Activated CD4-positive, alpha-beta T cell treated with anti-CD3 and anti-CD28 coated beads, Interleukin-2, amount 10 ng/mL, durations not matched to agents 7 days and 5 days (primary cell): ENCODE results near the gene MKNK1. TPM values are rescaled to one million over a fixed set of nuclear protein-coding genes. Genes with fewer than 3 reads are reported as not detected.

Experiments used
- CTCF ChIA-PET: fragments of 350-600 bp; sonication (Branson Sonifier 250); formaldehyde crosslinking; loops from one replicate; lab custom pipeline; 2021; ENCODE audit warnings: antibody characterized with exemption; lab: Charles Lee
- POLR2A ChIA-PET: fragments of 350-600 bp; sonication (Branson Sonifier 250); formaldehyde crosslinking; loops from one replicate; lab custom pipeline; 2021; ENCODE audit warnings: antibody characterized with exemption; lab: Charles Lee
- DNase-seq: peaks from one replicate; pipeline ENCODE4 v3.0.0-alpha.2; 2020
- H3K27ac Mint-ChIP-seq: one replicate; pipeline ENCODE4 v1.8.0; 2021; ENCODE audit warnings: mild to moderate bottlenecking, moderate library complexity, mixed read lengths
- H3K27me3 Mint-ChIP-seq: one replicate; pipeline ENCODE4 v1.8.0; 2021; ENCODE audit warnings: mixed read lengths
- H3K36me3 Mint-ChIP-seq: one replicate; pipeline ENCODE4 v1.8.0; 2021; ENCODE audit warnings: low read depth, mixed read lengths
- H3K4me1 Mint-ChIP-seq: one replicate; pipeline ENCODE4 v1.8.0; 2021; ENCODE audit warnings: mixed read lengths
- H3K4me3 Mint-ChIP-seq: one replicate; pipeline ENCODE4 v1.8.0; 2021; ENCODE audit warnings: mild to moderate bottlenecking, moderate library complexity, mixed read lengths
- H3K9me3 Mint-ChIP-seq: one replicate; pipeline ENCODE4 v1.8.0; 2021; ENCODE audit warnings: mixed read lengths
- total RNA-seq, 2 experiments: library from RNA; stranded (reverse); gene quantifications; one replicate each; pipeline ENCODE4 v1.2.3, GENCODE V29; 2021

The MKNK1 gene
- total RNA-seq, 2 experiments from 2014 or later = 58.2 to 63.3 TPM

DNA sequence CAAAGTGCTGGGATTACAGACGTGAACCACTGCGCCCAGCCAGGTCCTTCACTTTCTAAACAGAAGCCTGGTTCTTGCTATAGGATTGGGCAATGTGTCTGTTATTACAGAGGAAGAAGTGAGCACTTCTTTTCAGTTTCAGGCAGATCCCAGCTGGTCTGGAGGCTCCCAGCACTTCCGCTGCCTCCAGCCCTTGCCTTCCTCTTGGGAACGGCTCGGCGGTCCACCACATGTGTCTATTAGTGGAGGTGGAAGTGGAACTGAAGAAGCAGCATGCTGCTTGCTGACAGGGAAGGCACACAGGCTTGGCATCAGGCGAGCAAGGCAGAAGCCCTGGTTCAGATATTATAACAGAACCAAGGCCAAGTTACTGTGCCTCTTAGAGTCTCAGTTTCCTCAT lies 17.0 kb downstream of the MKNK1 start:
- Mint-ChIP-seq H3K27ac (no peak overlapping the region), H3K27me3 (no peaks in the 10 kb centered on the region), H3K36me3 (peaks cover 67% of the 10 kb centered on the region), H3K4me3 (no peak overlapping the region), H3K9me3 (peaks cover 8% of the 10 kb centered on the region), H3K4me1 (peaks cover 33% of the 10 kb centered on the region)
- ChIA-PET CTCF (no interaction called here), POLR2A (no interaction called here)
- DNase-seq = no peak

DNA sequence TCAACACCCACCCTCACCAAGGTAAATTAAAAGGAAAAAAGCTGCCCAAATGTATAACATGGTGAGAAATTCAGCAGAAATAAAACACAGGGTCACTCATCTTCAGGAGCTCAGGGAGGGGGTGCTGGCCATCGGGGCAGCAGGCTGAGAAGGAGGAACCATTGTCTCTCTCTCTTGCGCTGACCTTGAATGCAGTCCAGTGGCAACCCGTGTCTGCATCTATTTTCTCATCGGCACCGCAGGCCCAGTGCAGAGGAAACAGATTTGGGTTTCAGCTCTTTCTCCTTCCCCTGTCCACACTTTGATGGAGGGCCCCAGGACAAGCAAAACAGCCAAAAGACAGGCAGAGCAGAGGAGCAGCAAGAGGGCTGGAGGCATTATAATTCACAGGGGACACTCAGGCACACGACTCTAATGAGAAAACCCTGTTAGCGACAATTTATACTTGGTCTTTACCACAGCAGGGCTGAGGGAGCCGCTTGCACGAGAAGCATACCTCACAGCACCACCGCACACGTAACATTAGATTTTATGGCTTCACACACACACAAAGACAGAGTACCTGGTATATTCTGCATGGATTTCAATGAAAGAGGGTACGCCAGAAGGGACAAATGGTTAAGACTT lies 18.6 kb downstream of the MKNK1 start:
- Mint-ChIP-seq H3K27ac (no peak overlapping the region), H3K9me3 (peaks cover 8% of the 10 kb centered on the region), H3K27me3 (no peaks in the 10 kb centered on the region), H3K4me1 (peaks cover 40% of the 10 kb centered on the region), H3K36me3 (peaks cover 64% of the 10 kb centered on the region), H3K4me3 (no peak overlapping the region)
- ChIA-PET POLR2A (no interaction called here), CTCF (no interaction called here)
- no peak for DNase-seq

DNA sequence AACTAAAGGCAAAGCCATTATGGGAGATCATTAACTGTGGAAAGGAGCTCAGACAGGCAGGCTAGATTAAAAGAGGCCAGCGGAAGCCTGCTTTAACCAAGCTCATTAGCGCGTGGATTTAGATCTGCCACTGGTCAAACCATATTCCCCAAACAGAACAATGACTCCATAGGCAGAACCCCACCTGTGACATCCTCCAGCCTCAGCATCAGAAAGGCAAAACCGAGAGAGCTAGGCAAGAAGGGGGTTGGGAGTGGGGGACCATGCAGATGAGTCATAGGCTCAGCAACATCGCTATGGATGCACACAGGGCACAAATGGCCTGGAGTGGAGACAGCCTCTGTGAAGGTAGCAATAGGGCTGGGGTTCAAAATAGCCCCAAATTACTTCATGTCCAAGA lies 20.6 kb downstream of the MKNK1 start:
- CTCF ChIA-PET = interaction anchor here (0.9 to 3.2 kb wide), 3 partner anchors 12 to 141 kb away, joined by 3 to 12 read pairs (median 6); partner anchors contain the start of gene MKNK1
- peaks cover 61% of the 10 kb centered on the region for H3K36me3 Mint-ChIP-seq
- no peak for DNase-seq
- H3K4me3 Mint-ChIP-seq = no peak overlapping the region
- H3K9me3 Mint-ChIP-seq = no peaks in the 10 kb centered on the region
- no peak overlapping the region for H3K27ac Mint-ChIP-seq
- POLR2A ChIA-PET = no interaction called here
- H3K27me3 Mint-ChIP-seq = no peaks in the 10 kb centered on the region
- H3K4me1 Mint-ChIP-seq = peaks cover 50% of the 10 kb centered on the region

DNA sequence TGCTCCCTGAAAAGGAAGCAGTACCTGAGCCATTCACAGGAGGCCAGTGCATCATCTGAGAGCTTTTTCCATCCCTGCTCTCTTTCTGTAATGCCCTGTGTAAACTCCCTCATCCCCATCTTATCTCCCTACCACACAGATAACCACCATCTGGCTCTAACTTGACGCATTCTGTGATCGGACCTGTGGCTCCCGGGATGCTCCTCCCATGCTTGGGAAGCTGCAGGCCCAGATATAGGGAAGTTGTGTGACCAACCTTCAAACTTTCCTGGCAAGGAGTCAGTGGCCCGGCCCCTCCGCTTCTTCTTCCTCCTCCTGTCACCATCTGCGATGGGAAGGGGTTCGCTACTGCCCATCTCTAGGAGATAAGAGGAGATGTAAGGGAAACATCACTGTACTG lies 21.1 kb downstream of the MKNK1 start:
- CTCF ChIA-PET = interaction anchor here (0.7 to 3.5 kb wide), 5 partner anchors 8 to 142 kb away, joined by 3 to 16 read pairs (median 6); partner anchors contain the start of gene MKNK1
- POLR2A ChIA-PET = no interaction called here
- Mint-ChIP-seq H3K4me3 (no peak overlapping the region), H3K36me3 (peaks cover 65% of the 10 kb centered on the region), H3K27ac (peak overlapping the region; percentile 72), H3K27me3 (no peaks in the 10 kb centered on the region), H3K9me3 (no peaks in the 10 kb centered on the region), H3K4me1 (peaks cover 53% of the 10 kb centered on the region)
- DNase-seq = no peak

DNA sequence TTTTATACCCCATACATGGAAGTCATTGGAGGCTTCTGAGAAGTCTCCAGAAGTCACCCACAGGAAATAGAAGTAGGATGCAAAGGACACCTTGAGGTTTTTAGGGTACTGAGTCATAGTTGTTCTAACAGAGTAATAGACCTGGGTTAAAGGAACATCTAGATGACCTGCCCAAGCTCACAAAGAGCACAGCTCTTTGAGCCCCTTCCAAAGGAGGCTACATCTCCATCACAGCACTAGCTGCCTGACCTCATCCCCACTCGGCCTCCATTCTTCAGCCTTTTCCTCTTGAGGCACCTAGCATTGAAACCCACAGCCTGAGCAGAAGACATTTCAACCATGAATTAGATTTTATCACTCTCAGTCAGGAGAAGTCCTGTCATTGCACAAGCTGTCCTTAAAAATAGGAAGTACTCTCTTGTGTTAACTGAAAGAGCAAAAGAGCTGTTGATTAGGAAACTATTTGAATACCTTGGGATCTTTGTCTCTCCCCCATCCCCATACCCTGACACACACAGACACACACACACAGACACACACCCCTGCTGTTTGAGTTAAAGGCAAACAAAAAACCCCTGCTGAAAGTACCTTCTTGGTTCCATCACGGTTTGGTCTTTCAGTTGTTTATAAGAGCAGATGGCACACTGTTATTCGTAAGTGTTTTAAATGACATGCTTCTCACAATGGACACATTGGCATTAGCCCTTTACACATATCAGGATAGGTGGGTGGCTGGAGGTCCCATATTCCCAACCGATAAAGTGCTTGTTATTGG lies 22.2 kb downstream of the MKNK1 start:
- peak; percentile 47 for DNase-seq
- Mint-ChIP-seq H3K27me3 (no peaks in the 10 kb centered on the region), H3K4me1 (peaks cover 54% of the 10 kb centered on the region), H3K4me3 (peak overlapping the region; percentile 63), H3K9me3 (no peaks in the 10 kb centered on the region), H3K36me3 (peaks cover 65% of the 10 kb centered on the region), H3K27ac (peak overlapping the region; percentile 96)
- POLR2A ChIA-PET = interaction anchor here (0.6 to 1.3 kb wide), 3 partner anchors 21 to 26 kb away, joined by 3 to 5 read pairs (median 4); partner anchors contain the start of gene MKNK1
- CTCF ChIA-PET = interaction anchor here (0.6 to 3.5 kb wide), 6 partner anchors 9 to 141 kb away, joined by 3 to 16 read pairs (median 4); partner anchors contain the start of genes ATPAF1 and MKNK1

DNA sequence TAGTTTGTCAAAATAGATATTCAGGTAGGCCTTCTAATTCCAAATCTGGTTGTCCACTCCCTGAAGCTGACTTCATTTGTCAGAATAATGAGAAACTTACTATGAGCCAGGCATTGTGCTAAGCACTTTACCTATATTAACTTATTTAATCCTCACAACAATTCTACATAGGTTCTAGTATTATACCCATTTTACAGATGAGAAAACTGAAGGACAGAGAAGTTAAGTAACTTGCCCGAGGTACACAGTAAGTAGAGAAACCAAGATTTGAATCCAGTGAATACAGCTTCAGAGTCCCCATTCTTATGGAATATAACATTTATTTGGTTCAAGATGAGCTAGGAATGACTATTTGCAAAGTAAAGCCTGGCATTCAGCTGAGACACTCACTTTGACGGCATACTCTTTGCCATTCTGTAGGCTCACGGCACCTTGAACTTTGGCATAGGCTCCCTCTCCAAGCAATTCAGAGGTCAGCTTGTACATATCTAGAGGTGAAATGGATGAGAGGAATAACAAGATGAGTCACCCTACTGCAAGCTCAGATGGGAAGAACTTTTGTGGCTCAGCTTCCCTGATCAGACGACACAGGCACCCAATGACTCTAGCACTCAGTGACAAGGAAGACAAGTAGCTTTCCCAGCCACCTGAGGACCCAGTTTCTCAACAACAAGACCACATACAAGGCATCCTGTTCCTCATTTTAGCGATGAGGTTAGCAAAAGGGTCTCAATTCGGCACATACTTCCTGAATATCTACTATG lies 23.7 kb downstream of the MKNK1 start:
- H3K4me1 Mint-ChIP-seq = peaks cover 54% of the 10 kb centered on the region
- DNase-seq = no peak
- H3K4me3 Mint-ChIP-seq = no peak overlapping the region
- CTCF ChIA-PET = interaction anchor here (0.6 to 3.5 kb wide), 5 partner anchors 10 to 124 kb away, joined by 3 to 16 read pairs (median 4); no protein-coding TSS in a partner anchor
- H3K27ac Mint-ChIP-seq = peak overlapping the region; percentile 72
- POLR2A ChIA-PET = no interaction called here
- H3K27me3 Mint-ChIP-seq = no peaks in the 10 kb centered on the region
- no peaks in the 10 kb centered on the region for H3K9me3 Mint-ChIP-seq
- H3K36me3 Mint-ChIP-seq = peaks cover 63% of the 10 kb centered on the region

- ChIA-PET POLR2A (no interaction called here), CTCF (interaction anchor here (0.8 to 1.5 kb wide), 2 partner anchors 19 to 26 kb away, joined by 3 to 6 read pairs; partner anchors contain the start of gene MKNK1)
- no peak for DNase-seq
- peaks cover 60% of the 10 kb centered on the region for H3K36me3 Mint-ChIP-seq
- H3K27ac Mint-ChIP-seq = no peak overlapping the region
- peaks cover 45% of the 10 kb centered on the region for H3K4me1 Mint-ChIP-seq
- no peak overlapping the region for H3K4me3 Mint-ChIP-seq
- H3K9me3 Mint-ChIP-seq = no peaks in the 10 kb centered on the region
- no peaks in the 10 kb centered on the region for H3K27me3 Mint-ChIP-seq
Measured at GRCh38 chr1:46577671-46578070, 26.4 kb downstream of the MKNK1 start.

DNA sequence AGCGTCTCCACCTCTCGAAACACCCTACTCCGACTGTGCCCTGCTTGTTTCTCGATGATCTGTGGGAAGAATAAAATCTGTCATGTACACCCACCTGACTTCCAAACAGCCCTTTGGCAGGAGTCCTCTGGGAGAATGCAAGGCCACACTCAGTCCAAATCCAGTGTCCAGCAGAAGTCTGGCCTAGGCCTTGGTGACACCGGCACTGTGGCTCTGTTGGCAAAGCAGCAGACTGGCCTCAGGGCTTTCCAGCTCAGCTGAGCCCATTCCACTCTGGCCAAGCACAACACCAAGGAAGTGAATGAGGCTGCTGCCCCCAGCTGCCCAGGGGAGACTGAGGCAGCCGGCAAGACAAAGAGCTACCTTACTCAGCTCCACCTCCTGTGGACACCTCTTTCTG lies 27.5 kb downstream of the MKNK1 start:
- Mint-ChIP-seq H3K4me1 (peaks cover 35% of the 10 kb centered on the region), H3K36me3 (peaks cover 49% of the 10 kb centered on the region), H3K9me3 (no peaks in the 10 kb centered on the region), H3K27me3 (no peaks in the 10 kb centered on the region), H3K27ac (no peak overlapping the region), H3K4me3 (no peak overlapping the region)
- ChIA-PET POLR2A (no interaction called here), CTCF (interaction anchor here (0.5 to 0.8 kb wide), 2 partner anchors 19 to 879 kb away, joined by 3 read pairs; no protein-coding TSS in a partner anchor)
- DNase-seq = no peak

DNA sequence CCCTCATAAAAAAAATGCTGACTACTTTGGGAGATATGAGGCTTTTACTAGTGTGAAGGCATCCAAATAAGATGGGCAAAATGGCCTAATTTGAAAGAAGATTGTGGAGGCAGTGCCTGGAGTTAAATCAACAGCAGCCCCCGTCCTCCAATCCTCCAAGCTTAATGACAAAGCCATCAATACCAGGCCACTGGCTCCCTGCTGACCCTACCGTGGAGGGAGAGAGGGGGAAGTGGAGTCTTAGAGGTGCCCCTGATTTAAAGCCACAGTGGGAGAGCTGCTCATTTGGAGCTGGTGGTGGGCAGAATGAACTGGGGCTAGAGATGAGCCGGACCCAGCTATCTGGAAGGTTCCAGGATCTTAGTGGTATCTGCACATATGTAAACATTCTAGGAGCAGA lies 28.3 kb downstream of the MKNK1 start:
- peaks cover 29% of the 10 kb centered on the region for H3K4me1 Mint-ChIP-seq
- POLR2A ChIA-PET = no interaction called here
- no peak for DNase-seq
- no peak overlapping the region for H3K4me3 Mint-ChIP-seq
- no peak overlapping the region for H3K27ac Mint-ChIP-seq
- peaks cover 43% of the 10 kb centered on the region for H3K36me3 Mint-ChIP-seq
- CTCF ChIA-PET = interaction anchor here (0.6 to 1.0 kb wide), 3 partner anchors 26 to 47 kb away, joined by 3 read pairs; a partner anchor contains a TSS
- H3K9me3 Mint-ChIP-seq = no peaks in the 10 kb centered on the region
- no peaks in the 10 kb centered on the region for H3K27me3 Mint-ChIP-seq

- Mint-ChIP-seq H3K4me3 (no peak overlapping the region), H3K36me3 (peaks cover 39% of the 10 kb centered on the region), H3K27me3 (no peaks in the 10 kb centered on the region), H3K9me3 (no peaks in the 10 kb centered on the region), H3K27ac (no peak overlapping the region), H3K4me1 (peaks cover 24% of the 10 kb centered on the region)
- POLR2A ChIA-PET = no interaction called here
- CTCF ChIA-PET = interaction anchor here (0.6 to 1.0 kb wide), 3 partner anchors 26 to 46 kb away, joined by 3 read pairs; a partner anchor contains a TSS
- DNase-seq = no peak
Measured at GRCh38 chr1:46575300-46575699, 28.8 kb downstream of the MKNK1 start.

DNA sequence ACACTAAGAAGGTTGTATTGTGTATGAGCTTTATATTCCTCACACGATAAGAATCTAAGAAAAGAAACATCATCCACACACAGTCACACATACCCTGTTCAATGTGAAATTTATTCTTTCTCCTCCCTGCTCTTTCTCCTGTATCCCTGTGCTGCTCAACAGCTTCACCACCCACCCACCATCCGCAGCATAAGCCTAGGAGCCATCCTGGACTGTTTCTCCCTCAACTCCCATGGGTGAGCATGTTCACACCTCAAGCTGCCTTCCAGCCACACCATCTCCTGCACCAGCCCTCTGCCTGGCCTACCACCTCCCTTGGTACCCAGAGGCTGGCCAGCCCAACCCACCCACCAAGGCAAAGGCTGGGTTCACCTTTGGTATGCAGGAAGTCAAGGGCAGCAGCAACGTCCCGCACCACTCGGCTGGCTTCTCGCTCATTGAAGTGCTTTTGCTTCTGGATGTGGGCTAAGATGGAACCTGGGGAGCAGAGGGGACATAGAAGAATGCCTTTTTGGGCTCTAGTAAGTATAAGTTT lies 32.3 kb downstream of the MKNK1 start:
- Mint-ChIP-seq H3K27me3 (no peaks in the 10 kb centered on the region), H3K4me3 (no peak overlapping the region), H3K27ac (no peak overlapping the region), H3K4me1 (peaks cover 8% of the 10 kb centered on the region), H3K9me3 (no peaks in the 10 kb centered on the region), H3K36me3 (peaks cover 23% of the 10 kb centered on the region)
- POLR2A ChIA-PET = interaction anchor here (0.6 kb wide), 1 partner anchor 16 kb away, joined by 3 read pairs; no protein-coding TSS in a partner anchor
- DNase-seq = no peak
- CTCF ChIA-PET = interaction anchor here (1.3 kb wide), 1 partner anchor 50 kb away, joined by 4 read pairs; no protein-coding TSS in a partner anchor
